Adrenal gland (tissue), 12 donors: ENCODE results near the gene PRC1. TPM values are rescaled to one million over a fixed set of nuclear protein-coding genes. Genes with fewer than 3 reads are reported as not detected.

Experiments
- DNase-seq, 7 donors: peaks; one replicate each; pipeline ENCODE4 v3.0.0-alpha.2; 2019 to 2020
- H3K27ac ChIP-seq, 5 donors: fragments of 200-600 bp; sonication (generic) in 4 of 5; 1 replicate in 3 of 5; 2 replicates in 2 of 5; pipeline versions ENCODE4 v1.5.1 to v1.8.0; 2016 to 2020; ENCODE audit warnings: mild to moderate bottlenecking in 1 of 5
- H3K27me3 ChIP-seq: fragments of 200-600 bp; 2 replicates; pipeline ENCODE4 v1.8.0; 2021
- H3K36me3 ChIP-seq, 2 donors: fragments of 200-600 bp; replicated peaks in 1 of 2; 1 replicate in 1 of 2; 2 replicates in 1 of 2; pipeline versions ENCODE4 v1.5.1 to v1.8.0; 2018 to 2022
- H3K4me1 ChIP-seq, 2 donors: fragments of 200-600 bp; replicated peaks in 1 of 2; 1 replicate in 1 of 2; 2 replicates in 1 of 2; pipeline versions ENCODE4 v1.5.1 to v1.8.0; 2018 to 2021
- H3K4me3 ChIP-seq, 4 donors: fragments of 200-600 bp; sonication (generic) in 3 of 4; one replicate each; pipeline ENCODE4 v1.5.1; 2016 to 2018
- H3K9me3 ChIP-seq, 3 donors: fragments of 200-600 bp; sonication (generic) in 1 of 3; replicated peaks in 1 of 3; 1 replicate in 2 of 3; 2 replicates in 1 of 3; pipeline versions ENCODE4 v1.5.1 to v1.8.0; 2016 to 2021
- POLR2A ChIP-seq, 2 donors: fragments of 450-650 bp; IDR thresholded peaks; one replicate each; pipeline ENCODE4 v1.6.1; 2017; ENCODE audit warnings: antibody characterized with exemption in 2 of 2, mild to moderate bottlenecking in 2 of 2, moderate library complexity in 1 of 2
- WGBS, 4 donors: extraction: QIAGEN DNeasy Blood & Tissue Kit in 2 of 4; methylation state at CpG; one replicate each; pipeline versions ENCODE4 v1.1.5 to v1.1.7; 2013 to 2017; 5-methylcytosine and 5-hydroxymethylcytosine counted together
- intact Hi-C, 2 donors: fragments of 100-400 bp; cut with DNase I; formaldehyde crosslinking; loops; one replicate each; pipeline versions ENCODE4 v1.14.1 to v1.15.0; 2022 to 2023
- polyA plus RNA-seq, 3 donors: library from polyadenylated mRNA; stranded (reverse); fragments of 200-250 nt in 2 of 3; fragments of 350-450 nt in 1 of 3; fragmentation: Illumina TruSeq in 1 of 3; extraction: RNeasy Lipid Tissue Mini Kit (QIAGEN cat#74804) in 1 of 3; gene quantifications; one replicate each; pipeline ENCODE4 v1.2.3, GENCODE V29; 2013 to 2014
- total RNA-seq, 9 donors: library from RNA; depleted of rRNA in 4 of 9; stranded (reverse); fragments of >200 nt in 4 of 9; fragments of 120-200 nt in 1 of 9; fragmentation: NEBNext Ultra II Directional in 1 of 9; extraction: Animal tissue kit (Norgen Biotek cat#: 25700) in 1 of 9; gene quantifications; one replicate each; pipeline versions ENCODE4 v1.1.0 to v1.2.4, GENCODE V29; 2013 to 2023
- TF ChIP-seq, protein P1 (sequence below), 6 experiments: fragments of 450-650 bp in 4 of 6; fragments of 200-600 bp in 2 of 6; sonication (generic) in 1 of 6; IDR thresholded peaks; 1 replicate in 5 of 6; 2 replicates in 1 of 6; pipeline versions ENCODE4 v1.5.1 to v1.8.0; 2016 to 2021; ENCODE audit warnings: antibody characterized with exemption in 6 of 6, mild to moderate bottlenecking in 2 of 6, moderate library complexity in 1 of 6
- donor health status: healthy with polysubstance abuse.
- donor health status: Bipolar disorder and iron deficiency.
- donor health status: DM: yes; HTN: yes; CAD: no.
- donor health status: DM: no; HTN: no; CAD: no.
- donor health status: DM: no; HTN: no; CAD: no.
- donor health status: DM: yes; HTN: yes; CAD: no.

The PRC1 gene
- total and polyA plus RNA-seq, 12 donors, result 4.7 to 63.8 (median 6.6) TPM

DNA sequence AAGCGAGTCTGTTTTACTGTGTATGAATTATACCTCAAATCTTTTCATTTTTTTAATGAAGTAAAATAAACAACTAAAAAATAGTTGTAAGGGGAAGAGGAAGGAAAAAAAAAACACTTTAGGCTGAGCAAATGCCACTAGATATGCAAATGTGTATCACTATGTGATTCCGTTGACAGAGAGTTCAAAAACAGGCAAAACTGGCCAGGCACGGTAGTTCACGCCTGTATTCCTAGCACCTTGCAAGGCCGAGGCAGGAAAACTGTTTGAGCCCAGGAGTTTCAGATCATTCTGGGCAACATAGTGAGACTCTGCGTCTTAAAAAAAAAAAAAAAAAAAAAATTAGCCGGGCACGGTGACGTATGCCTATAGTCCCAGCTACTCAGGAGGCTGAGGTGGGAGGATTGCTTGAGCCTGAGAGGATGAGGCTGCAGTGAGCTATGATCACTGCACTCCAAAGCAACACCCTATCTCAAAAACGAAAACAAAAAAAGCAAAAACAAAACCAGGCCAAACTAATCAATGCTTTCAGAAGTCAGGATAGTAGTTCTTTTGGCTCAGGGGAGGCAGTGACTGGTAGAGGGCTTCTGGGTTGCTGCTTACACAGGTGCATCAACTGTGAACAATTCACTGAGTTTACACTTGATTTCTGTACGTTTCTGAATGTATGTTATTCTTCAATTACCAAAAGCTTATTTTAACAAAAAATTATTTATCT is 7.4 kb downstream of the PRC1 start:
- H3K4me1 ChIP-seq, result no peaks in the 10 kb centered on the region
- H3K9me3 ChIP-seq, result no peaks in the 10 kb centered on the region
- no peak overlapping the region for H3K27ac ChIP-seq
- H3K27me3 ChIP-seq, result no peaks in the 10 kb centered on the region
- intact Hi-C loops, result no loop called here
- no peak overlapping the region for H3K4me3 ChIP-seq
- H3K36me3 ChIP-seq, result no peaks in the 10 kb centered on the region
- WGBS, 4 donors, result 85 to 92% (median 88%) methylated on average over 11 of the region's 11 CpGs
- no peak for DNase-seq
- TF ChIP-seq, protein P1, sequence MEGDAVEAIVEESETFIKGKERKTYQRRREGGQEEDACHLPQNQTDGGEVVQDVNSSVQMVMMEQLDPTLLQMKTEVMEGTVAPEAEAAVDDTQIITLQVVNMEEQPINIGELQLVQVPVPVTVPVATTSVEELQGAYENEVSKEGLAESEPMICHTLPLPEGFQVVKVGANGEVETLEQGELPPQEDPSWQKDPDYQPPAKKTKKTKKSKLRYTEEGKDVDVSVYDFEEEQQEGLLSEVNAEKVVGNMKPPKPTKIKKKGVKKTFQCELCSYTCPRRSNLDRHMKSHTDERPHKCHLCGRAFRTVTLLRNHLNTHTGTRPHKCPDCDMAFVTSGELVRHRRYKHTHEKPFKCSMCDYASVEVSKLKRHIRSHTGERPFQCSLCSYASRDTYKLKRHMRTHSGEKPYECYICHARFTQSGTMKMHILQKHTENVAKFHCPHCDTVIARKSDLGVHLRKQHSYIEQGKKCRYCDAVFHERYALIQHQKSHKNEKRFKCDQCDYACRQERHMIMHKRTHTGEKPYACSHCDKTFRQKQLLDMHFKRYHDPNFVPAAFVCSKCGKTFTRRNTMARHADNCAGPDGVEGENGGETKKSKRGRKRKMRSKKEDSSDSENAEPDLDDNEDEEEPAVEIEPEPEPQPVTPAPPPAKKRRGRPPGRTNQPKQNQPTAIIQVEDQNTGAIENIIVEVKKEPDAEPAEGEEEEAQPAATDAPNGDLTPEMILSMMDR (IDR thresholded peaks at IDR 0.05), result no peak
- TF ChIP-seq POLR2A (IDR thresholded peaks at IDR 0.05), result no peak

DNA sequence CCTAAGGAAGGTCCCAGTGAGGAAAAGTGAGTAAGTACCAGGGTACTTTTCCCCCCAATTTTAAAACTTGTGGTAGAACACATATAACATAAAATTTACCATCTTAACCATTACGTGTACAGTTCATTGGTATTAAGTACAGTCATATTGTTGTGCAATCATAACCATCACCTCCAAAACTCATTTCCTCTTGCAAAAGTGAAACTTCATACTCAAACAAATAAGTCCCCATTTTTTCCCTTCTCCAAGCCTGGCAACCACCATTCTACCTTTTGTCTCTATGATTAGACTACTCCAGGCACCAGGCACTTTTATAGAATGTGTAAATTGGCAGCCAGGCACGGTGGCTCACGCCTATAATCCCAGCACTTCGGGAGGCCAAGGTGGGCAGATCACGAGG is 12.2 kb downstream of the PRC1 start:
- DNase-seq, result no peak
- Histone ChIP-seq H3K4me3 (no peak overlapping the region), H3K9me3 (no peaks in the 10 kb centered on the region), H3K27me3 (no peaks in the 10 kb centered on the region), H3K36me3 (no peaks in the 10 kb centered on the region), H3K27ac (no peak overlapping the region), H3K4me1 (no peaks in the 10 kb centered on the region)
- TF ChIP-seq POLR2A (IDR thresholded peaks at IDR 0.05), result no peak
- TF ChIP-seq, protein P1 (IDR thresholded peaks at IDR 0.05), result no peak
- intact Hi-C loops, result no loop called here
- WGBS, 4 donors, result 90 to 96% (median 92%) methylated on average over 5 of the region's 5 CpGs

DNA sequence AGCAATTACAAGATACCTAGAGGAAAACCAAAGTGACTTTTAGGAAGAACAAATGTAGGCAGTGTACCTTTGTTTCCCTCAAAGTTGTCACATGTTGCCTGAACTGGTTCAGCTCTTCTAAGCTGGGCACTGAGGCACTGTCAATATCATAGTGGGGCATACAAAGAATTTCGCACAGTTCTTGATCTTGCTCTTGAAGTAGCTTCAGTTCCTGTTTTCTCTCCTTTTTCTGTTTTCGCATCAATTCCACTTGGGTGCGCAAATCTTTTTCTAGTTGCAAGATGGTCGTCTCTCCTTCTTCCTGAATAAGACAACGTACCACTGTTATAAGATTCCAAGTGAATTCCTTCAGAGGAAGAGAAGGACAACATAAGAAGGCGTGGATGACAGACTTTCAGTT is 12.7 kb downstream of the PRC1 start:
- no peaks in the 10 kb centered on the region for H3K36me3 ChIP-seq
- no peak for DNase-seq
- intact Hi-C loops, result no loop called here
- H3K4me3 ChIP-seq, result no peak overlapping the region
- H3K27me3 ChIP-seq, result no peaks in the 10 kb centered on the region
- TF ChIP-seq, protein P1 (IDR thresholded peaks at IDR 0.05), result no peak
- TF ChIP-seq POLR2A (IDR thresholded peaks at IDR 0.05), result no peak
- H3K27ac ChIP-seq, result no peak overlapping the region
- WGBS, 4 donors, result 80 to 92% (median 91%) methylated on average over 6 of the region's 6 CpGs
- H3K4me1 ChIP-seq, result no peaks in the 10 kb centered on the region
- no peaks in the 10 kb centered on the region for H3K9me3 ChIP-seq

DNA sequence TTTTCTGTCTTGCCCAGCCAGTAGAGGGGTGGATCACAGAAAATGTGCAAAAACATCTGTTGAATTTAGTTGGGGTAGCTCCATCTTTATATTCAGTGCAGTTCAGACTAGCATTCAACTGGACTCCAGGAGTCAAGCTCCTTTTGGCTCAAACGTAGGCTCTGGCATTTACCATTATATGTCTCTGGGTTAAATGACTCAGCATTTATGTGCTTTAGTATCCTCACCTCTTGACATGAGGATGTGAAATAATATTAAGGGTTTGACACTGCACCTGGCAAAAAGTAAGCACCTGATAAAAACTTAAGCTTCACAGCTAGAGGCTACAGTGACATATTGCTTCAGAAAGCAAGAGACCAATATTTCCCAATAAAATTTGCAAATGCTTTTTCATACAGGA is 14.8 kb downstream of the PRC1 start:
- no peak for TF ChIP-seq POLR2A (IDR thresholded peaks at IDR 0.05)
- TF ChIP-seq, protein P1 (IDR thresholded peaks at IDR 0.05), result no peak
- Histone ChIP-seq H3K4me1 (no peaks in the 10 kb centered on the region), H3K4me3 (no peak overlapping the region), H3K36me3 (no peaks in the 10 kb centered on the region), H3K27ac (no peak overlapping the region), H3K27me3 (no peaks in the 10 kb centered on the region), H3K9me3 (no peaks in the 10 kb centered on the region)
- DNase-seq, result no peak
- intact Hi-C loops, result no loop called here
- WGBS, 4 donors, result 33 to 81% (median 70%) methylated on average over 1 of the region's 1 CpG
